Skeletal muscle satellite cell (primary cell): ENCODE results near the gene FHIT.

Experiments used
- H3K27me3 ChIP-seq: 2 replicates; pipeline ENCODE4 v1.7.0; 2013; ENCODE audit warnings: low read length; ENCODE audit not compliant: control insufficient read depth, insufficient read depth
- H3K36me3 ChIP-seq: 2 replicates; pipeline ENCODE4 v1.7.0; 2013; ENCODE audit warnings: mild to moderate bottlenecking, control low read depth, low read length; ENCODE audit not compliant: insufficient read depth
- H3K4me1 ChIP-seq: 2 replicates; pipeline ENCODE4 v1.7.0; 2013; ENCODE audit warnings: low read length; ENCODE audit not compliant: control insufficient read depth, insufficient read depth
- H3K4me2 ChIP-seq: 2 replicates; pipeline ENCODE4 v1.7.0; 2013; ENCODE audit warnings: mild to moderate bottlenecking, low read length
- H3K4me3 ChIP-seq: 2 replicates; pipeline ENCODE4 v1.7.0; 2013; ENCODE audit warnings: low read length
- H3K9ac ChIP-seq: 2 replicates; pipeline ENCODE4 v1.7.0; 2013; ENCODE audit warnings: mild to moderate bottlenecking, low read depth, low read length, moderate library complexity
- H3K9me3 ChIP-seq: replicated peaks from 2 replicates; pipeline ENCODE4 v1.7.0; 2013; ENCODE audit warnings: mild to moderate bottlenecking, control low read depth, low read length

The FHIT gene

GRCh38 chr3:61169621-61170251 is 81.5 kb downstream of the FHIT start:
- Histone ChIP-seq H3K36me3 (no peaks in the 10 kb centered on the region), H3K4me3 (no peak overlapping the region), H3K9ac (no peak overlapping the region), H3K4me2 (no peak overlapping the region), H3K27me3 (no peaks in the 10 kb centered on the region), H3K9me3 (no peaks in the 10 kb centered on the region), H3K4me1 (no peaks in the 10 kb centered on the region)

- no peaks in the 10 kb centered on the region for H3K36me3 ChIP-seq
- no peak overlapping the region for H3K4me2 ChIP-seq
- H3K4me3 ChIP-seq = no peak overlapping the region
- H3K9ac ChIP-seq = no peak overlapping the region
- no peaks in the 10 kb centered on the region for H3K27me3 ChIP-seq
- H3K9me3 ChIP-seq = no peaks in the 10 kb centered on the region
- no peaks in the 10 kb centered on the region for H3K4me1 ChIP-seq
Observed at GRCh38 chr3:61168286-61168685, 83.0 kb downstream of the FHIT start.

GRCh38 chr3:61162965-61163364 is 88.3 kb downstream of the FHIT start:
- H3K9ac ChIP-seq = no peak overlapping the region
- H3K4me2 ChIP-seq = no peak overlapping the region
- H3K36me3 ChIP-seq = no peaks in the 10 kb centered on the region
- no peaks in the 10 kb centered on the region for H3K4me1 ChIP-seq
- H3K9me3 ChIP-seq = no peaks in the 10 kb centered on the region
- no peak overlapping the region for H3K4me3 ChIP-seq
- H3K27me3 ChIP-seq = no peaks in the 10 kb centered on the region

DNA sequence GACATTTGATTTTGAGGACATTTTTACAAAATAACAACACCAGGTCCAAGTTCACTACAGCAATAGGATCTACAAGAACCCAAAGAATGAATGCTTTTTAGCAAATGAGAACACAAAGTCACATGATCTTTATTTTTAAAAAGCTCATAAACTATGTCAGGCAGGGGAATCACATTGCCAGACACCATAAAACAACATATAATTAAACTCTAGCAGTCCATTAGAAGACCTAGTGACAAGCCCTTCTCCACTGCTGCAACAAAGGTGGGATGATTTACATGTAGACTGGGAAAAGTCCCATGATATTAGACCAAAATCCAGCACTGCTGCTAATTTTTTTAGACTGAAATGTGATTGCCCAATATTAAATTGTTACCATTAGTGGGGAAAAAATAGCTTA is 92.6 kb downstream of the FHIT start:
- H3K27me3 ChIP-seq = no peaks in the 10 kb centered on the region
- no peak overlapping the region for H3K4me3 ChIP-seq
- H3K4me1 ChIP-seq = no peaks in the 10 kb centered on the region
- no peak overlapping the region for H3K4me2 ChIP-seq
- no peaks in the 10 kb centered on the region for H3K9me3 ChIP-seq
- H3K9ac ChIP-seq = no peak overlapping the region
- no peaks in the 10 kb centered on the region for H3K36me3 ChIP-seq

GRCh38 chr3:61158216-61158615 is 93.0 kb downstream of the FHIT start:
- no peak overlapping the region for H3K9ac ChIP-seq
- no peaks in the 10 kb centered on the region for H3K4me1 ChIP-seq
- H3K36me3 ChIP-seq = no peaks in the 10 kb centered on the region
- H3K4me2 ChIP-seq = no peak overlapping the region
- H3K4me3 ChIP-seq = no peak overlapping the region
- no peaks in the 10 kb centered on the region for H3K9me3 ChIP-seq
- H3K27me3 ChIP-seq = no peaks in the 10 kb centered on the region

DNA sequence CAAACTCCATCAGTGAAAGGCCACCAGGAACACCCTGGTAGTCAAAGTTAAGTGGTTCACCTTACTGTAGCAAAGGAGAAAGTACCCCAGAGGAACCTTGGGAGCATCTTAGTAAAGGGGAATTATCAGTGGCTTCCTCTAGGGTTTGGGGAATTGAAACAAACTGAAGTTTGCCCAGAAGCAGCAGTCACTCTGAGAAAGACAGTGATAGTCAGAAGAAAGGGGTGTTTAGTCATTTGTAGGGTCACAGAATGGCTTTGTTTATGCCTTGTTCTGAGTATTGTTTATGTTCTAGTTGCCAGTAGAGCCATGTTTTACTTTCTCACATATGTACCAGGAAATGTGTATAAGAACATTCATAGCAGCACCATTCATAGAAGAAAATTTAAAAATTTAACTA is 93.8 kb downstream of the FHIT start:
- Histone ChIP-seq H3K27me3 (no peaks in the 10 kb centered on the region), H3K36me3 (no peaks in the 10 kb centered on the region), H3K4me3 (no peak overlapping the region), H3K9me3 (no peaks in the 10 kb centered on the region), H3K9ac (no peak overlapping the region), H3K4me2 (no peak overlapping the region), H3K4me1 (no peaks in the 10 kb centered on the region)

GRCh38 chr3:61155701-61156292 is 95.5 kb downstream of the FHIT start:
- Histone ChIP-seq H3K4me2 (no peak overlapping the region), H3K36me3 (no peaks in the 10 kb centered on the region), H3K4me1 (no peaks in the 10 kb centered on the region), H3K9ac (no peak overlapping the region), H3K9me3 (no peaks in the 10 kb centered on the region), H3K4me3 (no peak overlapping the region), H3K27me3 (no peaks in the 10 kb centered on the region)

GRCh38 chr3:61154457-61155198 is 96.6 kb downstream of the FHIT start:
- no peaks in the 10 kb centered on the region for H3K36me3 ChIP-seq
- H3K9ac ChIP-seq = no peak overlapping the region

GRCh38 chr3:61152071-61152470 is 99.2 kb downstream of the FHIT start:
- Histone ChIP-seq H3K9ac (no peak overlapping the region), H3K9me3 (no peaks in the 10 kb centered on the region), H3K4me2 (no peak overlapping the region), H3K4me3 (no peak overlapping the region), H3K4me1 (no peaks in the 10 kb centered on the region), H3K27me3 (no peaks in the 10 kb centered on the region), H3K36me3 (no peaks in the 10 kb centered on the region)

More at GRCh38 chr3:61154457-61155198, 96.6 kb downstream of the FHIT start:
- Histone ChIP-seq H3K4me1 (no peaks in the 10 kb centered on the region), H3K9me3 (no peaks in the 10 kb centered on the region), H3K4me2 (no peak overlapping the region), H3K4me3 (no peak overlapping the region), H3K27me3 (no peaks in the 10 kb centered on the region)

GRCh38 chr3:61149236-61149635 is 102.0 kb downstream of the FHIT start:
- Histone ChIP-seq H3K27me3 (no peaks in the 10 kb centered on the region), H3K9me3 (no peaks in the 10 kb centered on the region), H3K4me3 (no peak overlapping the region), H3K4me1 (no peaks in the 10 kb centered on the region), H3K36me3 (no peaks in the 10 kb centered on the region), H3K9ac (no peak overlapping the region), H3K4me2 (no peak overlapping the region)

- Histone ChIP-seq H3K36me3 (no peaks in the 10 kb centered on the region), H3K9ac (no peak overlapping the region), H3K4me3 (no peak overlapping the region), H3K9me3 (no peaks in the 10 kb centered on the region), H3K4me1 (no peaks in the 10 kb centered on the region), H3K4me2 (no peak overlapping the region), H3K27me3 (no peaks in the 10 kb centered on the region)
Observed at GRCh38 chr3:61146010-61146890, 105.0 kb downstream of the FHIT start.
